Measurements from ENCODE around the gene CCL1.

DNA sequence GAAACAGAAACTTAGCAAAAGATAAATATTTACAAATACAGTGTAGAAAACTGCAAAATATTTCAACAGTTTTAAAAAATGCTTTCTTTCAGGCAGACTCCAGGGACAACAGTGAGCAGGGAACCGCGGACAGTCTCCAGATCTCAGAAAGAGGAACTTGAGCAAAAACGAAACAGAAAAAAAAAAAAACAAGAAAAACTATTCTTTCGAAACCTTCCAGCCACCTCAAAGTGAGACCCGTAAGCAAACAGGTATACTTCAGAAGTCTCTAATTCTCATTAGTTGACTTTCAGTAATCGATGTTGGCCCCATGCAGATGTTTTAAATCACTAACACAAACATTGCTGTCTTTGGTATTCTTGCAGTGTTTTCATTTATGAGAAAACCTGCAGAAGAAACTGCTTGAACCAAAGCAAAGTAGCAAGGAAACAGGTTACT, 15.7 kb upstream of the CCL1 start:
- TF ChIP-seq, protein P1, sequence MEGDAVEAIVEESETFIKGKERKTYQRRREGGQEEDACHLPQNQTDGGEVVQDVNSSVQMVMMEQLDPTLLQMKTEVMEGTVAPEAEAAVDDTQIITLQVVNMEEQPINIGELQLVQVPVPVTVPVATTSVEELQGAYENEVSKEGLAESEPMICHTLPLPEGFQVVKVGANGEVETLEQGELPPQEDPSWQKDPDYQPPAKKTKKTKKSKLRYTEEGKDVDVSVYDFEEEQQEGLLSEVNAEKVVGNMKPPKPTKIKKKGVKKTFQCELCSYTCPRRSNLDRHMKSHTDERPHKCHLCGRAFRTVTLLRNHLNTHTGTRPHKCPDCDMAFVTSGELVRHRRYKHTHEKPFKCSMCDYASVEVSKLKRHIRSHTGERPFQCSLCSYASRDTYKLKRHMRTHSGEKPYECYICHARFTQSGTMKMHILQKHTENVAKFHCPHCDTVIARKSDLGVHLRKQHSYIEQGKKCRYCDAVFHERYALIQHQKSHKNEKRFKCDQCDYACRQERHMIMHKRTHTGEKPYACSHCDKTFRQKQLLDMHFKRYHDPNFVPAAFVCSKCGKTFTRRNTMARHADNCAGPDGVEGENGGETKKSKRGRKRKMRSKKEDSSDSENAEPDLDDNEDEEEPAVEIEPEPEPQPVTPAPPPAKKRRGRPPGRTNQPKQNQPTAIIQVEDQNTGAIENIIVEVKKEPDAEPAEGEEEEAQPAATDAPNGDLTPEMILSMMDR (IDR thresholded peaks at IDR 0.05) = no peak
- TF ChIP-seq, protein P2, sequence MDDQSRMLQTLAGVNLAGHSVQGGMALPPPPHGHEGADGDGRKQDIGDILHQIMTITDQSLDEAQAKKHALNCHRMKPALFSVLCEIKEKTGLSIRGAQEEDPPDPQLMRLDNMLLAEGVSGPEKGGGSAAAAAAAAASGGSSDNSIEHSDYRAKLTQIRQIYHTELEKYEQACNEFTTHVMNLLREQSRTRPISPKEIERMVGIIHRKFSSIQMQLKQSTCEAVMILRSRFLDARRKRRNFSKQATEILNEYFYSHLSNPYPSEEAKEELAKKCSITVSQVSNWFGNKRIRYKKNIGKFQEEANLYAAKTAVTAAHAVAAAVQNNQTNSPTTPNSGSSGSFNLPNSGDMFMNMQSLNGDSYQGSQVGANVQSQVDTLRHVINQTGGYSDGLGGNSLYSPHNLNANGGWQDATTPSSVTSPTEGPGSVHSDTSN (IDR thresholded peaks at IDR 0.05) = no peak
- TF ChIP-seq CHD2 (IDR thresholded peaks at IDR 0.05; ENCODE audit: low read length, partially characterized antibody) (no peak), JUND (IDR thresholded peaks at IDR 0.05) (no peak), TCF12 (IDR thresholded peaks at IDR 0.05) (no peak), EZH2phosphoT487 (IDR thresholded peaks at IDR 0.05; ENCODE audit: borderline replicate concordance, low read depth) (no peak), TAF1 (IDR thresholded peaks at IDR 0.05; ENCODE audit: borderline replicate concordance, low read depth, low read length) (no peak), FOXJ3 (CRISPR knock-in tag; IDR thresholded peaks at IDR 0.05) (no peak), RFX5 (IDR thresholded peaks at IDR 0.05; ENCODE audit: low read length) (no peak), SIN3A (IDR thresholded peaks at IDR 0.05; ENCODE audit: borderline replicate concordance, low read depth, low read length) (no peak), ELF1 (IDR thresholded peaks at IDR 0.05) (no peak), EP300 (IDR thresholded peaks at IDR 0.05; ENCODE audit: borderline replicate concordance in 1 of 2, low read depth in 1 of 2, low read length in 1 of 2) (no peak), SMC3 (IDR thresholded peaks at IDR 0.05; ENCODE audit: low read depth, low read length) (no peak)
- TF ChIP-seq, protein P3, sequence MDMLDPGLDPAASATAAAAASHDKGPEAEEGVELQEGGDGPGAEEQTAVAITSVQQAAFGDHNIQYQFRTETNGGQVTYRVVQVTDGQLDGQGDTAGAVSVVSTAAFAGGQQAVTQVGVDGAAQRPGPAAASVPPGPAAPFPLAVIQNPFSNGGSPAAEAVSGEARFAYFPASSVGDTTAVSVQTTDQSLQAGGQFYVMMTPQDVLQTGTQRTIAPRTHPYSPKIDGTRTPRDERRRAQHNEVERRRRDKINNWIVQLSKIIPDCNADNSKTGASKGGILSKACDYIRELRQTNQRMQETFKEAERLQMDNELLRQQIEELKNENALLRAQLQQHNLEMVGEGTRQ (IDR thresholded peaks at IDR 0.05; ENCODE audit: borderline replicate concordance, low read depth, low read length) = no peak

Data from SK-N-SH (cell line).